WTC11 (cell line): Measurements from ENCODE around the gene MSGN1. TPM values are rescaled to one million over a fixed set of nuclear protein-coding genes. Genes with fewer than 3 reads are reported as not detected.
A peak's percentile ranks its signal among the peaks of the same experiment; 100 is the strongest.

ENCODE experiments used
- ATAC-seq: fragments of 200-7000 bp; cut with Tn5 transposase; 2 replicates; pipeline ENCODE4 v1.10.0; 2021; ENCODE audit warnings: mild to moderate bottlenecking, moderate library complexity
- CTCF ChIA-PET: fragments of 300-600 bp; sonication (Branson Sonifier 250); formaldehyde crosslinking; loops from one replicate; lab custom pipeline; 2021; ENCODE audit warnings: antibody characterized with exemption; lab: Charles Lee
- POLR2A ChIA-PET: fragments of 350-600 bp; sonication (Branson Sonifier 250); formaldehyde crosslinking; loops from one replicate; lab custom pipeline; 2021; ENCODE audit warnings: antibody characterized with exemption; lab: Charles Lee
- DNase-seq: peaks from one replicate; pipeline ENCODE4 v3.0.0; 2021; ENCODE audit warnings: low spot score
- H3K27ac Mint-ChIP-seq: 2 replicates; pipeline ENCODE4 v1.8.0; 2021; ENCODE audit warnings: mixed read lengths
- H3K27me3 Mint-ChIP-seq: 2 replicates; pipeline ENCODE4 v1.8.0; 2021; ENCODE audit warnings: low read depth, mild to moderate bottlenecking, moderate library complexity, mixed read lengths
- H3K36me3 Mint-ChIP-seq: 2 replicates; pipeline ENCODE4 v1.8.0; 2021; ENCODE audit warnings: mixed read lengths
- H3K4me1 Mint-ChIP-seq: 2 replicates; pipeline ENCODE4 v1.8.0; 2022; ENCODE audit warnings: mixed read lengths
- H3K4me3 Mint-ChIP-seq: 2 replicates; pipeline ENCODE4 v1.8.0; 2021; ENCODE audit warnings: mild to moderate bottlenecking, moderate library complexity, mixed read lengths
- H3K9me3 Mint-ChIP-seq: 2 replicates; pipeline ENCODE4 v1.8.0; 2021; ENCODE audit warnings: mixed read lengths
- AR ChIP-seq: fragments of 250-450 bp; sonication (Bioruptor Pico); IDR thresholded peaks from 2 replicates; pipeline ENCODE4 v1.9.0; 2021; ENCODE audit warnings: mild to moderate bottlenecking
- ATF1 ChIP-seq: sonication (generic); formaldehyde crosslinking; IDR thresholded peaks from 2 replicates; pipeline ENCODE4 v1.8.1; 2023; ENCODE audit warnings: mild to moderate bottlenecking, moderate library complexity, missing genetic modification reagents
- CDX4 ChIP-seq: fragments of 250-450 bp; sonication (Bioruptor Pico); IDR thresholded peaks from 2 replicates; pipeline ENCODE4 v1.9.0; 2021; ENCODE audit warnings: moderate library complexity, mild to moderate bottlenecking, inconsistent platforms, borderline replicate concordance
- E2F4 ChIP-seq: sonication (generic); formaldehyde crosslinking; IDR thresholded peaks from 2 replicates; pipeline ENCODE4 v1.8.1; 2022; ENCODE audit warnings: low read depth, mild to moderate bottlenecking, moderate library complexity, missing genetic modification reagents, borderline replicate concordance
- NFATC4 ChIP-seq: fragments of 250-450 bp; sonication (Bioruptor Pico); IDR thresholded peaks from 2 replicates; pipeline ENCODE4 v1.9.0; 2021; ENCODE audit warnings: mild to moderate bottlenecking
- OVOL2 ChIP-seq: fragments of 250-450 bp; sonication (Bioruptor Pico); IDR thresholded peaks from 2 replicates; pipeline ENCODE4 v1.9.0; 2021; ENCODE audit warnings: mild to moderate bottlenecking, borderline replicate concordance
- SMAD3 ChIP-seq: sonication (generic); formaldehyde crosslinking; IDR thresholded peaks from 2 replicates; pipeline ENCODE4 v1.8.0; 2022; ENCODE audit warnings: missing genetic modification reagents, mild to moderate bottlenecking, borderline replicate concordance
- TCF7 ChIP-seq: sonication (generic); formaldehyde crosslinking; IDR thresholded peaks from 2 replicates; pipeline ENCODE4 v1.8.0; 2022; ENCODE audit warnings: mild to moderate bottlenecking, low read depth, missing genetic modification reagents, moderate library complexity
- ZBTB21 ChIP-seq: sonication (generic); formaldehyde crosslinking; IDR thresholded peaks from 2 replicates; pipeline ENCODE4 v1.8.1; 2023; ENCODE audit warnings: mild to moderate bottlenecking, missing genetic modification reagents, borderline replicate concordance
- ZNF121 ChIP-seq: sonication (generic); formaldehyde crosslinking; IDR thresholded peaks from 2 replicates; pipeline ENCODE4 v1.8.0; 2023; ENCODE audit warnings: missing genetic modification reagents
- ZNF425 ChIP-seq: fragments of 250-450 bp; sonication (Bioruptor Pico); conservative IDR thresholded peaks from 2 replicates; pipeline ENCODE4 v1.9.0; 2021; ENCODE audit warnings: mild to moderate bottlenecking
- total RNA-seq: library from RNA; stranded (reverse); gene quantifications from 3 replicates; pipeline ENCODE4 v1.2.3, GENCODE V29; 2021
- TF ChIP-seq, protein P1 (sequence below): fragments of 250-450 bp; sonication (Bioruptor Pico); IDR thresholded peaks from 2 replicates; pipeline ENCODE4 v1.8.0; 2021; ENCODE audit warnings: mild to moderate bottlenecking
- TF ChIP-seq, protein P2 (sequence below): sonication (generic); formaldehyde crosslinking; IDR thresholded peaks from 2 replicates; pipeline ENCODE4 v1.8.1; 2023; ENCODE audit warnings: mild to moderate bottlenecking, missing genetic modification reagents, moderate library complexity
- TF ChIP-seq, protein P3 (sequence below): fragments of 200-600 bp; IDR thresholded peaks from 2 replicates; pipeline ENCODE4 v1.8.0; 2022; ENCODE audit warnings: antibody characterized with exemption

MSGN1 gene
- total RNA-seq, 1 experiment from 2014 or later: not detected

GRCh38 chr2:17850151-17850550 lies 33.9 kb downstream of the MSGN1 start (continued):
- no peak for TF ChIP-seq ATF1 (CRISPR knock-in tag)

- Mint-ChIP-seq H3K27me3 (no peaks in the 10 kb centered on the region), H3K4me1 (peaks cover 2% of the 10 kb centered on the region; the same call in 1 of the 2 replicates), H3K27ac (no peak overlapping the region), H3K9me3 (no peaks in the 10 kb centered on the region), H3K36me3 (no peaks in the 10 kb centered on the region), H3K4me3 (no peak overlapping the region)
- TF ChIP-seq, protein P1, sequence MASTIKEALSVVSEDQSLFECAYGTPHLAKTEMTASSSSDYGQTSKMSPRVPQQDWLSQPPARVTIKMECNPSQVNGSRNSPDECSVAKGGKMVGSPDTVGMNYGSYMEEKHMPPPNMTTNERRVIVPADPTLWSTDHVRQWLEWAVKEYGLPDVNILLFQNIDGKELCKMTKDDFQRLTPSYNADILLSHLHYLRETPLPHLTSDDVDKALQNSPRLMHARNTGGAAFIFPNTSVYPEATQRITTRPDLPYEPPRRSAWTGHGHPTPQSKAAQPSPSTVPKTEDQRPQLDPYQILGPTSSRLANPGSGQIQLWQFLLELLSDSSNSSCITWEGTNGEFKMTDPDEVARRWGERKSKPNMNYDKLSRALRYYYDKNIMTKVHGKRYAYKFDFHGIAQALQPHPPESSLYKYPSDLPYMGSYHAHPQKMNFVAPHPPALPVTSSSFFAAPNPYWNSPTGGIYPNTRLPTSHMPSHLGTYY (CRISPR knock-in tag): no peak
- TF ChIP-seq E2F4 (CRISPR knock-in tag) (no peak), NFATC4 (CRISPR knock-in tag) (no peak), AR (CRISPR knock-in tag) (no peak), ZNF425 (CRISPR knock-in tag) (no peak), CDX4 (CRISPR knock-in tag) (no peak), ZBTB21 (no peak), OVOL2 (CRISPR knock-in tag) (no peak), TCF7 (no peak), ZNF121 (peak; percentile 94), SMAD3 (no peak)
- TF ChIP-seq, protein P2, sequence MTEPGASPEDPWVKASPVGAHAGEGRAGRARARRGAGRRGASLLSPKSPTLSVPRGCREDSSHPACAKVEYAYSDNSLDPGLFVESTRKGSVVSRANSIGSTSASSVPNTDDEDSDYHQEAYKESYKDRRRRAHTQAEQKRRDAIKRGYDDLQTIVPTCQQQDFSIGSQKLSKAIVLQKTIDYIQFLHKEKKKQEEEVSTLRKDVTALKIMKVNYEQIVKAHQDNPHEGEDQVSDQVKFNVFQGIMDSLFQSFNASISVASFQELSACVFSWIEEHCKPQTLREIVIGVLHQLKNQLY (CRISPR knock-in tag): no peak
- TF ChIP-seq, protein P3, sequence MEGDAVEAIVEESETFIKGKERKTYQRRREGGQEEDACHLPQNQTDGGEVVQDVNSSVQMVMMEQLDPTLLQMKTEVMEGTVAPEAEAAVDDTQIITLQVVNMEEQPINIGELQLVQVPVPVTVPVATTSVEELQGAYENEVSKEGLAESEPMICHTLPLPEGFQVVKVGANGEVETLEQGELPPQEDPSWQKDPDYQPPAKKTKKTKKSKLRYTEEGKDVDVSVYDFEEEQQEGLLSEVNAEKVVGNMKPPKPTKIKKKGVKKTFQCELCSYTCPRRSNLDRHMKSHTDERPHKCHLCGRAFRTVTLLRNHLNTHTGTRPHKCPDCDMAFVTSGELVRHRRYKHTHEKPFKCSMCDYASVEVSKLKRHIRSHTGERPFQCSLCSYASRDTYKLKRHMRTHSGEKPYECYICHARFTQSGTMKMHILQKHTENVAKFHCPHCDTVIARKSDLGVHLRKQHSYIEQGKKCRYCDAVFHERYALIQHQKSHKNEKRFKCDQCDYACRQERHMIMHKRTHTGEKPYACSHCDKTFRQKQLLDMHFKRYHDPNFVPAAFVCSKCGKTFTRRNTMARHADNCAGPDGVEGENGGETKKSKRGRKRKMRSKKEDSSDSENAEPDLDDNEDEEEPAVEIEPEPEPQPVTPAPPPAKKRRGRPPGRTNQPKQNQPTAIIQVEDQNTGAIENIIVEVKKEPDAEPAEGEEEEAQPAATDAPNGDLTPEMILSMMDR: peak; percentile 83
- ATAC-seq (peak; percentile 82), DNase-seq (peak; percentile 72)
- CTCF ChIA-PET: interaction anchor here (0.7 to 4.2 kb wide), 13 partner anchors 21 to 528 kb away, joined by 3 to 39 read pairs (median 3); no protein-coding TSS in a partner anchor
- POLR2A ChIA-PET: no interaction called here
Observed at GRCh38 chr2:17851731-17852585, 35.7 kb downstream of the MSGN1 start.
